22Rv1 (cell line): ENCODE measurements around the gene TIA1.

ENCODE experiments used
- ZFX ChIP-seq: fragments of 450-650 bp; IDR thresholded peaks from 2 replicates; pipeline ENCODE4 v1.6.1; 2017; ENCODE audit warnings: antibody characterized with exemption, borderline replicate concordance
- TF ChIP-seq, protein P1 (sequence below): fragments of 450-650 bp; IDR thresholded peaks from 2 replicates; pipeline ENCODE4 v1.5.1; 2017; ENCODE audit warnings: mild to moderate bottlenecking

DNA sequence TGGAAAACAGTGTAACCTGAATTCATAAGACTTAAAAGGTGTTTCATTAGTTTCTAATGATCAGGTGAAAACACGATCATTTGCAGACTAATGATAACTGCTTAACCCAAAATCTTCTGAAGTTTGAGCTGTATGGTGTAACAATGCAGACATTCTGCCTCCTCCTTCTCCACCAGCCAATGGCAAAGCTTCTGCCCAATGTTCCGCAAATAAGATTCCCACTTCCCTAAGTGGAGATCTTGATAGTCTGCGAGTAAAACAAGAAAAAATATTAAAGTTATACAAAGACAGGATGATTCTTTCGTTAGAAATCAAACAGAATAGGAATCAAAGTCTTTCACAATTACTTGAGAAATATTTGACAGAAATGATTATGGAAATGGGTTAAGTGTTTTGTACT lies 65.7 kb downstream of the TIA1 start:
- TF ChIP-seq, protein P1, sequence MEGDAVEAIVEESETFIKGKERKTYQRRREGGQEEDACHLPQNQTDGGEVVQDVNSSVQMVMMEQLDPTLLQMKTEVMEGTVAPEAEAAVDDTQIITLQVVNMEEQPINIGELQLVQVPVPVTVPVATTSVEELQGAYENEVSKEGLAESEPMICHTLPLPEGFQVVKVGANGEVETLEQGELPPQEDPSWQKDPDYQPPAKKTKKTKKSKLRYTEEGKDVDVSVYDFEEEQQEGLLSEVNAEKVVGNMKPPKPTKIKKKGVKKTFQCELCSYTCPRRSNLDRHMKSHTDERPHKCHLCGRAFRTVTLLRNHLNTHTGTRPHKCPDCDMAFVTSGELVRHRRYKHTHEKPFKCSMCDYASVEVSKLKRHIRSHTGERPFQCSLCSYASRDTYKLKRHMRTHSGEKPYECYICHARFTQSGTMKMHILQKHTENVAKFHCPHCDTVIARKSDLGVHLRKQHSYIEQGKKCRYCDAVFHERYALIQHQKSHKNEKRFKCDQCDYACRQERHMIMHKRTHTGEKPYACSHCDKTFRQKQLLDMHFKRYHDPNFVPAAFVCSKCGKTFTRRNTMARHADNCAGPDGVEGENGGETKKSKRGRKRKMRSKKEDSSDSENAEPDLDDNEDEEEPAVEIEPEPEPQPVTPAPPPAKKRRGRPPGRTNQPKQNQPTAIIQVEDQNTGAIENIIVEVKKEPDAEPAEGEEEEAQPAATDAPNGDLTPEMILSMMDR: no peak
- no peak for TF ChIP-seq ZFX
